Measurements from ENCODE around the gene NKX1-1.

GRCh38 chr4:1405254-1405635 is 997 bp downstream of the NKX1-1 start:
- TF ChIP-seq RELA (CRISPR knock-in tag; IDR thresholded peaks at IDR 0.05; ENCODE audit: borderline replicate concordance): no peak
- TF ChIP-seq, protein P1, sequence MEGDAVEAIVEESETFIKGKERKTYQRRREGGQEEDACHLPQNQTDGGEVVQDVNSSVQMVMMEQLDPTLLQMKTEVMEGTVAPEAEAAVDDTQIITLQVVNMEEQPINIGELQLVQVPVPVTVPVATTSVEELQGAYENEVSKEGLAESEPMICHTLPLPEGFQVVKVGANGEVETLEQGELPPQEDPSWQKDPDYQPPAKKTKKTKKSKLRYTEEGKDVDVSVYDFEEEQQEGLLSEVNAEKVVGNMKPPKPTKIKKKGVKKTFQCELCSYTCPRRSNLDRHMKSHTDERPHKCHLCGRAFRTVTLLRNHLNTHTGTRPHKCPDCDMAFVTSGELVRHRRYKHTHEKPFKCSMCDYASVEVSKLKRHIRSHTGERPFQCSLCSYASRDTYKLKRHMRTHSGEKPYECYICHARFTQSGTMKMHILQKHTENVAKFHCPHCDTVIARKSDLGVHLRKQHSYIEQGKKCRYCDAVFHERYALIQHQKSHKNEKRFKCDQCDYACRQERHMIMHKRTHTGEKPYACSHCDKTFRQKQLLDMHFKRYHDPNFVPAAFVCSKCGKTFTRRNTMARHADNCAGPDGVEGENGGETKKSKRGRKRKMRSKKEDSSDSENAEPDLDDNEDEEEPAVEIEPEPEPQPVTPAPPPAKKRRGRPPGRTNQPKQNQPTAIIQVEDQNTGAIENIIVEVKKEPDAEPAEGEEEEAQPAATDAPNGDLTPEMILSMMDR (IDR thresholded peaks at IDR 0.05): no peak
